Smooth muscle cell (in vitro differentiated cells): ENCODE measurements around the gene DSCAML1. TPM values are rescaled to one million over a fixed set of nuclear protein-coding genes. Genes with fewer than 3 reads are reported as not detected.

Experiments
- DNase-seq: peaks from one replicate; lab custom pipeline; 2025; ENCODE audit not compliant: unreplicated experiment; lab: John Stamatoyannopoulos, UW
- H2AFZ ChIP-seq: fragments of 200-600 bp; sonication (generic); 2 replicates; pipeline ENCODE4 v1.6.0; 2016; ENCODE audit warnings: antibody characterized with exemption, low read depth, mild to moderate bottlenecking
- H3F3A ChIP-seq: fragments of 200-600 bp; sonication (generic); 2 replicates; pipeline ENCODE4 v1.6.0; 2017; ENCODE audit warnings: antibody characterized with exemption, low read depth
- H3K27ac ChIP-seq: fragments of 200-600 bp; sonication (generic); 2 replicates; pipeline ENCODE4 v1.5.1; 2016; ENCODE audit warnings: low read depth, mild to moderate bottlenecking
- H3K27me3 ChIP-seq: fragments of 200-600 bp; sonication (generic); 2 replicates; pipeline ENCODE4 v1.6.1; 2016; ENCODE audit warnings: low read depth, mild to moderate bottlenecking
- H3K36me3 ChIP-seq: fragments of 200-600 bp; sonication (generic); 2 replicates; pipeline ENCODE4 v1.5.1; 2016; ENCODE audit warnings: low read depth
- H3K4me1 ChIP-seq: fragments of 200-600 bp; sonication (generic); 2 replicates; pipeline ENCODE4 v1.5.1; 2016; ENCODE audit warnings: low read depth
- H3K4me2 ChIP-seq: fragments of 200-600 bp; sonication (generic); 2 replicates; pipeline ENCODE4 v1.6.0; 2016; ENCODE audit warnings: mild to moderate bottlenecking
- H3K4me3 ChIP-seq: fragments of 200-600 bp; sonication (generic); 2 replicates; pipeline ENCODE4 v1.5.1; 2016; ENCODE audit warnings: mild to moderate bottlenecking
- H3K79me2 ChIP-seq: fragments of 200-600 bp; sonication (generic); 2 replicates; pipeline ENCODE4 v1.6.0; 2016; ENCODE audit warnings: low read depth, mild to moderate bottlenecking
- H3K9ac ChIP-seq: fragments of 200-600 bp; sonication (generic); 2 replicates; pipeline ENCODE4 v1.6.0; 2016; ENCODE audit warnings: low read depth
- H3K9me3 ChIP-seq: fragments of 200-600 bp; sonication (generic); replicated peaks from 2 replicates; pipeline ENCODE4 v1.5.1; 2016; ENCODE audit warnings: low read depth
- H4K20me1 ChIP-seq: fragments of 200-600 bp; sonication (generic); 2 replicates; pipeline ENCODE4 v1.6.0; 2016; ENCODE audit warnings: low read depth
- WGBS: methylation state at CpG from one replicate; pipeline ENCODE4 v1.1.7; 2016; ENCODE audit warnings: low lambda C conversion rate; 5-methylcytosine and 5-hydroxymethylcytosine counted together
- polyA plus RNA-seq: library from polyadenylated mRNA; unstranded; fragments of >200 nt; fragmentation: Nextera tagmentation; extraction: Ambion mirVana; gene quantifications from 2 replicates; pipeline ENCODE4 v1.2.1, GENCODE V29; 2016
- total RNA-seq: library from RNA; depleted of rRNA; stranded (reverse); fragments of >200 nt; gene quantifications from 2 replicates; pipeline ENCODE4 v1.2.3, GENCODE V29; 2014
- TF ChIP-seq, protein P1 (sequence below): fragments of 200-600 bp; sonication (generic); IDR thresholded peaks from 2 replicates; pipeline ENCODE4 v1.5.1; 2017; ENCODE audit warnings: borderline replicate concordance, mild to moderate bottlenecking, antibody characterized with exemption; ENCODE audit not compliant: insufficient read depth, poor library complexity, severe bottlenecking

The DSCAML1 gene
- total and polyA plus RNA-seq, 2 experiments from 2014 or later, result 0.22 TPM; not detected in 1

DNA sequence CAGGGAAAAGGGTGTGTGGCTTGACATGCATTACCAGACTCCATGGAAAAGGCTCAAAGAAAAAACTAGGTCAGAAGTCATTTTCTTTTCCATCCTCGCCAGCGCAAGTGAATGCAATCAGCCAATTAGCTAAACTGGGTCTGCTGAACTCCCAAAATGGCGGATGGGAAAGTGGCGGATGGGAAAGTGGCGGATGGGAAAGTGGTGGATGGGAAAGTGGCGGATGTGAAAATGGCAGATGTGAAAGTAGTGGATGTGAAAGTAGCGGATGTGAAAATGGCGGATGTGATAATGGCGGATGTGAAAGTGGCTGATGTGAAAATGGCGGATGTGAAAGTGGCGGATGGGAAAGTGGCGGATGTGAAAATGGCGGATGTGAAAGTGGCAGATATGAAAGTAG, 311.0 kb downstream of the DSCAML1 start:
- H3K79me2 ChIP-seq, result no peaks in the 10 kb centered on the region
- TF ChIP-seq, protein P1, sequence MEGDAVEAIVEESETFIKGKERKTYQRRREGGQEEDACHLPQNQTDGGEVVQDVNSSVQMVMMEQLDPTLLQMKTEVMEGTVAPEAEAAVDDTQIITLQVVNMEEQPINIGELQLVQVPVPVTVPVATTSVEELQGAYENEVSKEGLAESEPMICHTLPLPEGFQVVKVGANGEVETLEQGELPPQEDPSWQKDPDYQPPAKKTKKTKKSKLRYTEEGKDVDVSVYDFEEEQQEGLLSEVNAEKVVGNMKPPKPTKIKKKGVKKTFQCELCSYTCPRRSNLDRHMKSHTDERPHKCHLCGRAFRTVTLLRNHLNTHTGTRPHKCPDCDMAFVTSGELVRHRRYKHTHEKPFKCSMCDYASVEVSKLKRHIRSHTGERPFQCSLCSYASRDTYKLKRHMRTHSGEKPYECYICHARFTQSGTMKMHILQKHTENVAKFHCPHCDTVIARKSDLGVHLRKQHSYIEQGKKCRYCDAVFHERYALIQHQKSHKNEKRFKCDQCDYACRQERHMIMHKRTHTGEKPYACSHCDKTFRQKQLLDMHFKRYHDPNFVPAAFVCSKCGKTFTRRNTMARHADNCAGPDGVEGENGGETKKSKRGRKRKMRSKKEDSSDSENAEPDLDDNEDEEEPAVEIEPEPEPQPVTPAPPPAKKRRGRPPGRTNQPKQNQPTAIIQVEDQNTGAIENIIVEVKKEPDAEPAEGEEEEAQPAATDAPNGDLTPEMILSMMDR, result no peak
- no peak overlapping the region for H3K4me2 ChIP-seq
- peaks cover 3% of the 10 kb centered on the region for H3K4me1 ChIP-seq
- no peaks in the 10 kb centered on the region for H3K36me3 ChIP-seq
- no peak overlapping the region for H3K4me3 ChIP-seq
- no peak for DNase-seq
- no peaks in the 10 kb centered on the region for H4K20me1 ChIP-seq
- H3F3A ChIP-seq, result no peaks in the 10 kb centered on the region
- H3K9ac ChIP-seq, result no peak overlapping the region
- H3K27me3 ChIP-seq, result peaks cover 7% of the 10 kb centered on the region
- H2AFZ ChIP-seq, result no peak overlapping the region
- no peaks in the 10 kb centered on the region for H3K9me3 ChIP-seq
- no peak overlapping the region for H3K27ac ChIP-seq
- WGBS, result 96% methylated on average over 13 of the region's 13 CpGs

DNA sequence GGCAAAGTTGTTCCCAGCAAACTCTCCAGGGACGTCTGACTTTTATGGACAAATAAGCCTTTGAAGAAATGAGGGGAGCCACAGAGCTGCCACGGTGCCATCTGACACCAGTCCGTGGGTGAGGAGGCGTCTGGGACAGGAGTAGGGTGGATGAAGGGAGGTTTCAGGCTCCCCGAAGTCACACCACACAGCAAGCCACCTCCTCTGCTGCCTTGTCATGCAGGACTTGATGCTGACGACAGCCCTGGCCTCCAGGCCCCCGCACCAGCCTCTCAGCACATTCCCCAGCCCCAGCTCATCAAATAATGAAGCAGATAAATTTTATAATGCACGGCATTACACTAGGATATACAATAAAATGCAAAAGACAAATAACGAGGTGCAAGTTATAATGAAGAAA, 312.9 kb downstream of the DSCAML1 start:
- WGBS, result 47% methylated on average over 9 of the region's 9 CpGs
- no peak overlapping the region for H3K9ac ChIP-seq
- H3K4me2 ChIP-seq, result no peak overlapping the region
- no peak overlapping the region for H3K4me3 ChIP-seq
- no peak overlapping the region for H3K27ac ChIP-seq
- no peaks in the 10 kb centered on the region for H4K20me1 ChIP-seq
- TF ChIP-seq, protein P1, result no peak
- H3K79me2 ChIP-seq, result no peaks in the 10 kb centered on the region
- no peaks in the 10 kb centered on the region for H3K27me3 ChIP-seq
- H3K9me3 ChIP-seq, result no peaks in the 10 kb centered on the region
- peaks cover 3% of the 10 kb centered on the region for H3K4me1 ChIP-seq
- DNase-seq, result no peak
- H3K36me3 ChIP-seq, result no peaks in the 10 kb centered on the region
- H2AFZ ChIP-seq, result no peak overlapping the region
- H3F3A ChIP-seq, result no peaks in the 10 kb centered on the region

DNA sequence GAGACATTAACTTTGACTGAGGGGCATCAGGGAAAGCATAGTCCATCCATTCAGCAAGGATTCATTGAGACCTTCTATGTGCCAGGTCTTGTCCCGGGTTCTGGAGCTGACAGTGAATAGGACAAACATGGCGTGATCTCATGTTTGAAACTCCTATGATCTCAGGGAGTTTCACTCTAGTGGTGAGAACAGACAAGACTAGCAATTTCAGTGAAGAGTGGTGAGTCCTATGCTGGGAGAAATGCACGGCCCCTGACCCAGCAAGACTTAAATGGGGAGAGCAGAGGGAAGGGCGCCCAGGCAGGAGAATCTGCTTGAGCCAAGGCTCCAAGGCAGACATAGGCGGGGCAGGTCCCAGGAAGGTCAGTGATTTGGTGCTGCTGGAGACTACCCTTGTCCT, 313.6 kb downstream of the DSCAML1 start:
- H3K27ac ChIP-seq, result no peak overlapping the region
- no peaks in the 10 kb centered on the region for H3K36me3 ChIP-seq
- H4K20me1 ChIP-seq, result no peaks in the 10 kb centered on the region
- no peaks in the 10 kb centered on the region for H3K9me3 ChIP-seq
- H2AFZ ChIP-seq, result no peak overlapping the region
- peaks cover 6% of the 10 kb centered on the region for H3K27me3 ChIP-seq
- H3K9ac ChIP-seq, result no peak overlapping the region
- TF ChIP-seq, protein P1, result no peak
- H3F3A ChIP-seq, result no peaks in the 10 kb centered on the region
- H3K4me1 ChIP-seq, result peaks cover 3% of the 10 kb centered on the region
- WGBS, result 87% methylated on average over 5 of the region's 5 CpGs
- no peak for DNase-seq
- H3K79me2 ChIP-seq, result no peaks in the 10 kb centered on the region
- H3K4me2 ChIP-seq, result no peak overlapping the region
- H3K4me3 ChIP-seq, result no peak overlapping the region

DNA sequence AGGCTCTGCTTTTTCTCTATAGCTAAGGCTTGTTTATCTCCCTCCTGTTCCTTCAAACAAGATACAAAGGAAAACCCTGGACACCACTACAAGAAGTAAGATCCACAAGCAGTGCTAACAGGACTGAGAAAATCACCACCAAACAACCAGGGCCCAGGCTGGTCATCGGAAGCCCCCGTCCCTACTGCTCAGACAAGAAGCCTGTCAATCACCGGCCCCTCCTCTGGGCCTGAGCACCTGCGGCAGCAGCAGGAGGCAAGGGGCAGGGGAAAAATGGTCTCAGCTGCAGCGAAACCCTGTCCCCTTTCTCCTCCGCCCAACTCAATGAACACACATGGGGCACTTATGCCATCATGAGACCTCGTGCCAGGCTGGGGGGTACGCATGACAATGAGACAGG, 314.1 kb downstream of the DSCAML1 start:
- Histone ChIP-seq H3K27me3 (peaks cover 8% of the 10 kb centered on the region), H3K9ac (no peak overlapping the region), H4K20me1 (no peaks in the 10 kb centered on the region), H3K4me1 (peaks cover 3% of the 10 kb centered on the region), H3K9me3 (no peaks in the 10 kb centered on the region), H3K36me3 (no peaks in the 10 kb centered on the region), H2AFZ (no peak overlapping the region), H3K27ac (no peak overlapping the region), H3F3A (no peaks in the 10 kb centered on the region), H3K4me2 (no peak overlapping the region), H3K4me3 (no peak overlapping the region), H3K79me2 (no peaks in the 10 kb centered on the region)
- no peak for DNase-seq
- TF ChIP-seq, protein P1, result no peak
- WGBS, result 90% methylated on average over 8 of the region's 8 CpGs
